Gastrocnemius medialis (tissue), 4 donors: ENCODE results near the gene SMIM44. TPM values are rescaled to one million over a fixed set of nuclear protein-coding genes. Genes with fewer than 3 reads are reported as not detected.

Experiments used
- ATAC-seq, 2 donors: fragments of 150-250 bp; one replicate each; pipeline ENCODE4 v1.9.1; 2016
- DNase-seq, 2 donors: peaks; one replicate each; pipeline ENCODE4 v3.0.0-alpha.2; 2019
- H3K27ac ChIP-seq, 4 donors: fragments of 200-600 bp; sonication (generic); 1 replicate in 1 of 4; 2 replicates in 3 of 4; pipeline ENCODE4 v1.5.1; 2016 to 2018; ENCODE audit warnings: mild to moderate bottlenecking in 2 of 4, moderate library complexity in 1 of 4
- H3K27me3 ChIP-seq, 3 donors: fragments of 200-600 bp; sonication (generic) in 2 of 3; 1 replicate in 1 of 3; 2 replicates in 2 of 3; pipeline versions ENCODE4 v1.5.1 to v1.6.0; 2016 to 2019; ENCODE audit warnings: mild to moderate bottlenecking in 1 of 3, moderate library complexity in 1 of 3
- H3K36me3 ChIP-seq, 2 donors: fragments of 200-600 bp; sonication (generic) in 1 of 2; one replicate each; pipeline ENCODE4 v1.5.1; 2017 to 2018
- H3K4me1 ChIP-seq, 2 donors: fragments of 200-600 bp; sonication (generic) in 1 of 2; one replicate each; pipeline ENCODE4 v1.5.1; 2016 to 2017; ENCODE audit warnings: mild to moderate bottlenecking in 2 of 2
- H3K4me3 ChIP-seq, 4 donors: fragments of 200-600 bp; sonication (generic) in 3 of 4; 1 replicate in 1 of 4; 2 replicates in 3 of 4; pipeline ENCODE4 v1.5.1; 2016 to 2019; ENCODE audit warnings: mild to moderate bottlenecking in 2 of 4
- H3K9me3 ChIP-seq, 3 donors: fragments of 200-600 bp; sonication (generic) in 2 of 3; 1 replicate in 1 of 3; 2 replicates in 2 of 3; pipeline ENCODE4 v1.5.1; 2016 to 2019
- POLR2A ChIP-seq, 2 donors: fragments of 450-650 bp; IDR thresholded peaks; one replicate each; pipeline ENCODE4 v1.6.1; 2017; ENCODE audit warnings: antibody characterized with exemption in 2 of 2, mild to moderate bottlenecking in 2 of 2, moderate library complexity in 2 of 2
- in situ Hi-C, 4 donors: fragments of 200-750 bp; cut with MboI; loops; one replicate each; pipeline versions ENCODE4 v1.15.0 to v1.8.0; 2017; ENCODE audit warnings: low sequenced_read_pairs in 4 of 4
- intact Hi-C: fragments of 100-400 bp; cut with DNase I; formaldehyde crosslinking; loops from one replicate; pipeline ENCODE4 v1.15.1; 2023; ENCODE audit warnings: low total_unique reads
- total RNA-seq, 4 donors: library from RNA; depleted of rRNA; stranded (reverse); fragments of >200 nt; gene quantifications; one replicate each; pipeline versions ENCODE4 v1.1.0 to v1.2.3, GENCODE V29; 2016
- TF ChIP-seq, protein P1 (sequence below), 5 experiments: fragments of 450-650 bp in 3 of 5; fragments of 200-600 bp in 2 of 5; sonication (generic) in 2 of 5; IDR thresholded peaks in 4 of 5; conservative IDR thresholded peaks in 1 of 5; 1 replicate in 4 of 5; 2 replicates in 1 of 5; pipeline ENCODE4 v1.5.1; 2016 to 2019; ENCODE audit warnings: antibody characterized with exemption in 5 of 5, mild to moderate bottlenecking in 3 of 5, moderate library complexity in 3 of 5

Gene SMIM44
- total RNA-seq, 4 donors from 2014 or later: not detected

DNA sequence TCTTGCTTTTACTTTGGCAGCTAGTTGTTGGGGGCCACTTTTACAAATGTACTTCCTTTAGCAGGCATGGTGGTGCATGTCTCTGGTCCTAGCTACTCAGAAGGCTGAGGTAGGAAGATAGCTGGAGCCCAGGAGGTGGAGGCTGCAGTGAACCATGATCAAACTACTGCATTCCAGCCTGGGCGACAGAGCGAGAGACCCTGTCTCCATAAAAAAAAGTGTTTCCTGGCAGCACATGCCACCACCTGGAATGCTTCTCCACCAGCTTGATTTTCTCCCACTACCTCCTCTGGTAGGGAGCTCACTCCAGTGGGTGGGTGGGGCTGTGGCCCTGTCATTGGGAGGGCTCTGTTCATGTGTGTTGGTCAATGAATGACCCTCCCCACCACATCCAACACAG is 35.4 kb upstream of the SMIM44 start:
- in situ Hi-C loops (no loop called here), intact Hi-C loops (no loop called here)
- no peak for ATAC-seq
- Histone ChIP-seq H3K4me1 (peaks cover 10% of the 10 kb centered on the region in 2 donors), H3K36me3 (peaks cover 0 to 13% of the 10 kb centered on the region in 2 donors), H3K9me3 (no peaks in the 10 kb centered on the region), H3K4me3 (no peak overlapping the region), H3K27ac (no peak overlapping the region), H3K27me3 (no peaks in the 10 kb centered on the region)
- no peak for DNase-seq
- no peak for TF ChIP-seq POLR2A (IDR thresholded peaks at IDR 0.05)
- TF ChIP-seq, protein P1, sequence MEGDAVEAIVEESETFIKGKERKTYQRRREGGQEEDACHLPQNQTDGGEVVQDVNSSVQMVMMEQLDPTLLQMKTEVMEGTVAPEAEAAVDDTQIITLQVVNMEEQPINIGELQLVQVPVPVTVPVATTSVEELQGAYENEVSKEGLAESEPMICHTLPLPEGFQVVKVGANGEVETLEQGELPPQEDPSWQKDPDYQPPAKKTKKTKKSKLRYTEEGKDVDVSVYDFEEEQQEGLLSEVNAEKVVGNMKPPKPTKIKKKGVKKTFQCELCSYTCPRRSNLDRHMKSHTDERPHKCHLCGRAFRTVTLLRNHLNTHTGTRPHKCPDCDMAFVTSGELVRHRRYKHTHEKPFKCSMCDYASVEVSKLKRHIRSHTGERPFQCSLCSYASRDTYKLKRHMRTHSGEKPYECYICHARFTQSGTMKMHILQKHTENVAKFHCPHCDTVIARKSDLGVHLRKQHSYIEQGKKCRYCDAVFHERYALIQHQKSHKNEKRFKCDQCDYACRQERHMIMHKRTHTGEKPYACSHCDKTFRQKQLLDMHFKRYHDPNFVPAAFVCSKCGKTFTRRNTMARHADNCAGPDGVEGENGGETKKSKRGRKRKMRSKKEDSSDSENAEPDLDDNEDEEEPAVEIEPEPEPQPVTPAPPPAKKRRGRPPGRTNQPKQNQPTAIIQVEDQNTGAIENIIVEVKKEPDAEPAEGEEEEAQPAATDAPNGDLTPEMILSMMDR (IDR thresholded peaks at IDR 0.05 in 4 of 5, conservative IDR thresholded peaks at IDR 0.05 in 1 of 5): no peak

DNA sequence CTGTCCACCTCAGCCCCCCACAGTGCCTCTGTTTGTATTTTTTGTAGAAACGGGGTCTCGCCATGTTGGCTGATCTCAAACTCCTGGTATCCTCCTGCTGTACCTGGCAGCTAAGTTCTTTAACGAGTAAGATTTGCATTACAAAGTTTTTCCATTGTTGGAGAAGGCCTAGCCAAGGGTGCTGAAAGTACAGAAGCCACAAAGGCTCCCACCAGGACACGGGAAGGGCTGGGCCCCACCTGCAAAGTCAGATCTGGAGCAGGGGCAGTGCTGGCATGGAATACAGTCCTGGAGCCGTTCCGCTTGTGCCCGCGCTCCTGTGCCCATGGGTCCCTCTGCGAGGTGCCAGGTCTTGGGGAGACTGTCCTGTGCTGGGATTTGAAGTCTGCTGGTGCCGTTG is 35.0 kb upstream of the SMIM44 start:
- peaks cover 10% of the 10 kb centered on the region in 2 donors for H3K4me1 ChIP-seq
- intact Hi-C loops: no loop called here

DNA sequence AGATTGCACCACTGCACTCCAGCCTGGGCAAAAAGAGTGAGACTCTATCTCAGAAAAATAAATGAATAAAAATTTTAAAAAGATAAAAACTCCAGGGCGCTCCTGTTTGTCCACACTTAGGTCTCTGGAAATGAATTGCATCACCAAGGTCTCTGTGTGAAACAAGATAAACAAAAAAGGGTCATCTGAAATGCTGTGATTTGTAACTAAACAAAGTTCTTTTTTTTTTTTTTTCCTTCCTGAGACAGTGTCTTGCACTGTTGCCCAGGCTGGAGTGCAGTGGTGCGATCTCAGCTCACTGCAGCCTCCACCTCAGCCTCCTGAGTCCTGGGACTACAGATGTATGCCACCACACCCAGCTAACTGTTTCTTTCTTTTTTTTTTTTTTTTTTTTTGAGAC is 34.4 kb upstream of the SMIM44 start:
- TF ChIP-seq, protein P1 (IDR thresholded peaks at IDR 0.05 in 4 of 5, conservative IDR thresholded peaks at IDR 0.05 in 1 of 5): no peak
- no peak for TF ChIP-seq POLR2A (IDR thresholded peaks at IDR 0.05)
- Histone ChIP-seq H3K27ac (peak overlapping the region in 1 of 4 donors; percentile 15), H3K9me3 (no peaks in the 10 kb centered on the region), H3K36me3 (peaks cover 0 to 2% of the 10 kb centered on the region in 2 donors), H3K4me1 (peaks cover 10 to 14% of the 10 kb centered on the region in 2 donors), H3K4me3 (no peak overlapping the region), H3K27me3 (no peaks in the 10 kb centered on the region)
- in situ Hi-C loops (no loop called here), intact Hi-C loops (no loop called here)
- DNase-seq: no peak
- ATAC-seq: no peak

More for the DNA sequence above, 35.0 kb upstream of the SMIM44 start:
- Histone ChIP-seq H3K27me3 (no peaks in the 10 kb centered on the region), H3K4me3 (no peak overlapping the region), H3K9me3 (no peaks in the 10 kb centered on the region), H3K36me3 (peaks cover 0 to 9% of the 10 kb centered on the region in 2 donors), H3K27ac (no peak overlapping the region)
- DNase-seq (no peak), ATAC-seq (no peak)
- no peak for TF ChIP-seq POLR2A (IDR thresholded peaks at IDR 0.05)
- TF ChIP-seq, protein P1 (IDR thresholded peaks at IDR 0.05 in 4 of 5, conservative IDR thresholded peaks at IDR 0.05 in 1 of 5): no peak
- in situ Hi-C loops: no loop called here

DNA sequence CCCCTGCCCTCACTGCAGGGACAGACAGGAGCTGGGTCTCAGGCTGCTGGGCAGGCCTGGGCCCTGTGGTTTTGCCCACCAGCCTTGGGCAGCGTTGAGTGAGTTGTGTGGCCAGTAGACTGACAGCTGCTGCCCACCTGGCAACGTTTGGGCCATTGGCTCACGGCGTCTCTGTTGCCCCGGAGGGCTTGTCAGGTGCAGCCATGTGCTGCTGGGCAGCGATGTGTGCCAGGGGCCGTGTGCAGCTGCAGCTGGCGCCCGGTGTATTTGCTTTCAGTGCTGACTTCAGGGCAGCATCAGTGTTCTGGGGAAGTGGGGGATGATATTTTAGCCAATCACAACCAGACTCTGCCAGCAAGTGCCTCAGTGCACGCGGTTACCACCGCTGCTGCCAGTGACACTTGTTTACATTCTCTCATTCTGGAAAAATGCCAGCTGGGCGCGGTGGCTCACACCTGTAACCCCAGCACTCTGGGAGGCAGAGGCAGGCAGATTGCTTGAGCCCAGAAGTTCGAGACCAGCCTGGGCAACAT is 33.5 kb upstream of the SMIM44 start:
- Histone ChIP-seq H3K27me3 (no peaks in the 10 kb centered on the region), H3K4me1 (peaks cover 10 to 15% of the 10 kb centered on the region in 2 donors), H3K9me3 (no peaks in the 10 kb centered on the region), H3K27ac (peak overlapping the region; percentile 16 to 52 (median 42)), H3K4me3 (no peak overlapping the region), H3K36me3 (no peaks in the 10 kb centered on the region)
- DNase-seq (peak; percentile 16 to 71), ATAC-seq (peak; percentile 55 to 75)
- in situ Hi-C loops: no loop called here
- TF ChIP-seq, protein P1 (IDR thresholded peaks at IDR 0.05 in 4 of 5, conservative IDR thresholded peaks at IDR 0.05 in 1 of 5): no peak
- no peak for TF ChIP-seq POLR2A (IDR thresholded peaks at IDR 0.05)
- intact Hi-C loops: no loop called here
